Myocyte (in vitro differentiated cells): ENCODE data around the gene RNF114. TPM values are rescaled to one million over a fixed set of nuclear protein-coding genes. Genes with fewer than 3 reads are reported as not detected.
"Not testable (repeated sequence)": the region's sequence is repeated elsewhere in the genome, so short reads cannot be mapped to it uniquely, and the experiment has no call there.

Experiments
- DNase-seq: peaks from one replicate; pipeline ENCODE4 v3.0.0-alpha.2; 2012; ENCODE audit warnings: low read depth
- total RNA-seq: library from RNA; depleted of rRNA; stranded (reverse); fragments of >200 nt; gene quantifications from 2 replicates; pipeline ENCODE4 v1.2.3, GENCODE V29; 2014

RNF114 gene
- total RNA-seq, 1 donor from 2014 or later = 107 TPM

GRCh38 chr20:49984426-49985153 is 48.4 kb downstream of the RNF114 start:
- DNase-seq = no peak

DNA sequence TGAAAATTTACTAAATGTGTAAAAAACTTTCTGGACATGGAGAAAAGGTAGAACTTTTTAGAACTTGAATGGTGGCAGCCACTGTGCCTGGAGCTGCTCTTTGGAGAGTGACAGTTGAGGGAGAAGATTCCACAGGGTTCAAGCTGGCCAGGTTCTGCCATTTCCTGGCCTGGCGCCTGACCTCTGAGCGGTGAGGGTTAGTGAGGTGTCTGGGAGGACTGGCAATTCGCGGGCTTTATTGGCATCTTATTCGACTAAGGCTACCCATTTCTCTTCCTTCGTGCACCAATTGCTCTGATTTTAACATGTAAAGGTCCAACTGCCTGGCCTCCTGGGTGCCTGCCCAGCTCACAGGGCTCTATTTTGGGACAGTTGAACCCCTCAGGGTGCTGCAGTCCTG is 49.0 kb downstream of the RNF114 start:
- no peak for DNase-seq

DNA sequence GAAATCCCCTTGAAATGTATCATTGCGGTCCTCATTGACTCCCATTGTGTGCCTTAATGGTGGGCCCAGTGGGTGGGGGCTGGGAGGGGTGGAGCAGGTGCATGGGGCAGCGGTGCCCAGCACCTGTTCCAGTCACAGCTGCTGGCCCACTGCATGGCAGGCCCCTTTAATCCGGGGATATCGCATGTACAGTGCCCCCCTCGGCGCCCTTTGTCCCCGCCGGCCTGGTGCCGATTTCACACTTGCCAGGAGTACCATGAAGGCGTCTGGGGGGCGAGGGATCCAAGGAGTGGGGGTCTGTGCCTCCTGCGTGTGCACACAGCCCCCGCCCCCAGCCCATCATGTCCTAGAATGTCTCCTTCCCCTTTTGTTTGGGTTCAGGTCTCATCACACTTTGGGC is 49.4 kb downstream of the RNF114 start:
- DNase-seq = peak; percentile 51

- DNase-seq = no peak
Measured at GRCh38 chr20:49986049-49986448, 49.9 kb downstream of the RNF114 start.

DNA sequence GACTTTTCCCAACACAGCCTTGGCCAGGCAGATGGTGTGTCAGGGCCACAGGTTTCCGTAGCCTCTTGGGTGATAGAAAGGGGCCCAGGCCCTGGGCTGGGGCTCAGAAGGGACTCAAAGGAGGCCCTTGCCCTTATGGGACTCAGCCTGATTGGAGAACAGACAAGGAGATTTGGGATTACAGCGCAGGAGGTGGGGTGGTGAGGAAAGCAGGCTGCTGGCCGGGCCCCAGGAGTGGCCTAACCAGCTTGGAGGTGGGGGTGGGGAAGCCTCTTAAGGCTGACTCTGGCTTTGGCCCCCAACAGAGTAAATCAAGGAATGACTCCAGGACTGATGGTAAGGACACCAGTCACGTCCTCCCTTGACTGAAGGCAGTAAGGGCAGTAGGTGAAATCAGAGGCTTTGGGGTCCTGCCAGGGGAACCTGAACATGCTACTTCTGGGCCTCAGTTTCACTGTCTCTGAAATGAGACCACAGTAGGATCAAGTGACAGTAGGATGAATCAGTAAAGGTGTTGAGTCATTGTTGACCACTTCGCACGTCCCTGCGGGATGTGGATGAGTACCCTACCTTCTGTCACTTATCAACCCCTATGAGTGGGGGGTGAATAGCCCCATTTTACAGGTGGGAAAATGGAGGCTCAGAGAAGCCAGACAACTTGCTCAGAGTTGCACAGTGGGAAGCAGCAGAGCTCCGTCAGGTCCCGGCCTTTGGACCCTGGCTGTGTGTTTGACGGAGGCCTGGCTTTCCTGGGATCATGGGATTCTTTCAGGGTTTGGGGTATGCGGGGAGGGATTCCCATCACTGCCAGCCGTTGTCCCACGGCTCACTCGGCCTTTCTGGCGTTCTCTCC is 51.0 kb downstream of the RNF114 start:
- DNase-seq = no peak

DNA sequence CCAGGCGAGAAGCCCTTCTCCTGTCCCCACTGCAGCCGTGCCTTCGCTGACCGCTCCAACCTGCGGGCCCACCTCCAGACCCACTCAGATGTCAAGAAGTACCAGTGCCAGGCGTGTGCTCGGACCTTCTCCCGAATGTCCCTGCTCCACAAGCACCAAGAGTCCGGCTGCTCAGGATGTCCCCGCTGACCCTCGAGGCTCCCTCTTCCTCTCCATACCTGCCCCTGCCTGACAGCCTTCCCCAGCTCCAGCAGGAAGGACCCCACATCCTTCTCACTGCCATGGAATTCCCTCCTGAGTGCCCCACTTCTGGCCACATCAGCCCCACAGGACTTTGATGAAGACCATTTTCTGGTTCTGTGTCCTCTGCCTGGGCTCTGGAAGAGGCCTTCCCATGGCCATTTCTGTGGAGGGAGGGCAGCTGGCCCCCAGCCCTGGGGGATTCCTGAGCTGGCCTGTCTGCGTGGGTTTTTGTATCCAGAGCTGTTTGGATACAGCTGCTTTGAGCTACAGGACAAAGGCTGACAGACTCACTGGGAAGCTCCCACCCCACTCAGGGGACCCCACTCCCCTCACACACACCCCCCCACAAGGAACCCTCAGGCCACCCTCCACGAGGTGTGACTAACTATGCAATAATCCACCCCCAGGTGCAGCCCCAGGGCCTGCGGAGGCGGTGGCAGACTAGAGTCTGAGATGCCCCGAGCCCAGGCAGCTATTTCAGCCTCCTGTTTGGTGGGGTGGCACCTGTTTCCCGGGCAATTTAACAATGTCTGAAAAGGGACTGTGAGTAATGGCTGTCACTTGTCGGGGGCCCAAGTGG is 51.9 kb downstream of the RNF114 start:
- DNase-seq = peak; percentile 68

- no peak for DNase-seq
Measured at GRCh38 chr20:49989234-49990065, 53.3 kb downstream of the RNF114 start.

GRCh38 chr20:49990271-49990720 is 54.1 kb downstream of the RNF114 start:
- DNase-seq = no peak

DNA sequence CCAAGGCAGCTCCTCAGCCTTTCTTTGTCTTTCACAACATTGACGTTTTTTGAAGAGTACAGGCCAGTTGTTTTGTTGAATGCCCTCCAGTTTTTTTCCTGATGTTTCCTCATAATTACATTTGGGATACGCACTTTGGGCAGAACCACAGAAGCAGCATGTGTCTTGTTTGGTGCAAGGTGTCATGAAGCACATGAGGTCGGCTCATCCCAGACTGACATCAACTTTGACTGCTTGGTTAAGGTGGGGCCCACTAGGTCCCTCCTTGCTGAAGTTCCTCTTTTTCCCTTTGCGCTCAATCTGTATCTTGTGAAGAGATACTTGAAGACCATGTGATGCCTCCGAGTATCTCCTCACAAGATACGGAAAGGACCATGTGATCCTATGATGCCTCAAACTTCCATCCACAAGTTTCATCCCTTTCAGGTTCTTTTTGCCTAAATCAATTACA is 57.1 kb downstream of the RNF114 start:
- DNase-seq = no peak

- no peak for DNase-seq
Measured at GRCh38 chr20:49995586-49995985, 59.4 kb downstream of the RNF114 start.

DNA sequence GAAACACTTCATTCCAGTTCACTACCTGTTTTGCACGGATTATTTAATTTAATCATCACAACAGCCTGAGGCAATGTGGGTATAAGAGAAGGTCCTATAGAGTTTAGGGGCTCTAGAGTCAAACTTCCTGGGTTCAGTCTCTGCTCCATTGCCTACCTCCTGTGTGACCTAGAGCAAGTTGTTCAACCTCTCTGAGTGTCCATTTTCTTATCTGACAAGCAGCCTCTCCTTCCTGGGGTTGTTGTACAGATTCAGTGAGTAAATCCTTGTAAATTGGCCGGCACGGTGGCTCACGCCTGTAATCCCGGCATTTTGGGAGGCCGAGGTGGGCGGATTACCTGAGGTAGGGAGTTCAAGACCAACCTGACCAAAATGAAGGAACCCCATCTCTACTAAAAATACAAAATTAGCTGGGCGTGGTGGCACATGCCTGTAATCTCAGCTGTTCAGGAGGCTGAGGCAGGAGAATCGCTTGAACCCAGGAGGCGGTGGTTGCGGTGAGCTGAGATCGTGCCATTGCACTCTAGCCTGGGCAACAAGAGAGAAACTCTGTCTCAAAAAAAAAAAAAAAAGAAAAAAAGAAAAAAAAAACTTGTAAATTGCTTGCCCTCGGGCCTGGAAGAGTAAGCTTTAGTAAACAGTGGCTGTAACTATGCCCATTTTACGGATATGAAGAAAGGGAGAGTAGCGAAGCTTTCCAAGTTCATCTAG is 62.4 kb downstream of the RNF114 start:
- DNase-seq = not testable (repeated sequence)

- DNase-seq = no peak
Measured at GRCh38 chr20:49999329-49999728, 63.1 kb downstream of the RNF114 start.

- not testable (repeated sequence) for DNase-seq
Measured at GRCh38 chr20:50000548-50001222, 64.5 kb downstream of the RNF114 start.

DNA sequence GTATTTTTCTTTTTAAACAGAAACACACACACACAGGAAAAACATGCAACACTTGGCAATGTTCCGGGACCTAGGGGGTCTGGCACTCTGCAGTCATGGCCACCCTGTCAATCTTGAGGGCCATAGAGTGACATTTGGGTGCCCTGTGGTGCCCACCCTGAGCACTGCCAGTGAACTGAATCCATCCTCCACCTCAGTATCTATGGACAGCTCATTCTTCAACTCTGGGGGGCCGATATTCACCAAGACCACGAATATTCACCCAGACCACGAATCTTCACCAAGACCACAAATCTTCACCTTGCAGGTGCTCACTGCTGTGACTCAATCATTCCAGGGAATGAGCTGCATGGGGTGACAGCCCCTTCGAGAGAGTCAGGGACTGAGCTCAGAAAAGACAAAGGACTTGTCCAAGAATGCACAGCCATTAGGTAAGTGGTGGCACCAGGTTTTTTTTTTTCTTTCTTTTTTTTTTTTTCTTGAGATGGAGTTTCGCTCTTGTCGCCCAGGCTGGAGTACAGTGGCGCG is 65.7 kb downstream of the RNF114 start:
- DNase-seq = no peak

- no peak for DNase-seq
Measured at GRCh38 chr20:50003253-50003656, 67.1 kb downstream of the RNF114 start.
